PC-9 (cell line): ENCODE data around the gene ITGA3. TPM values are rescaled to one million over a fixed set of nuclear protein-coding genes. Genes with fewer than 3 reads are reported as not detected.

Experiments
- BruUV-seq: library from RNA; stranded (reverse); fragments of 400-500 nt; replicated peaks from 2 replicates; lab custom pipeline; 2021; lab: Mats Ljungman, UMichigan
- CTCF ChIA-PET: fragments of 300-600 bp; sonication (Branson Sonifier 250); formaldehyde crosslinking; loops from one replicate; lab custom pipeline; 2022; ENCODE audit warnings: antibody characterized with exemption; lab: Charles Lee
- POLR2A ChIA-PET: fragments of 300-600 bp; sonication (Branson Sonifier 250); formaldehyde crosslinking; loops from one replicate; lab custom pipeline; 2022; ENCODE audit warnings: antibody characterized with exemption; ENCODE audit not compliant: unreplicated experiment; lab: Charles Lee
- DNase-seq, 2 experiments: peaks; one replicate each; pipeline versions ENCODE4 v3.0.0 to v3.0.0-alpha.2; 2015 to 2022; ENCODE audit warnings: mixed read lengths in 1 of 2
- H2AFZ ChIP-seq: fragments of 200-600 bp; sonication (generic); 2 replicates; pipeline ENCODE4 v1.8.1; 2017; ENCODE audit warnings: antibody characterized with exemption
- H3F3A ChIP-seq: fragments of 200-600 bp; sonication (generic); 2 replicates; pipeline ENCODE4 v1.8.1; 2017; ENCODE audit warnings: antibody characterized with exemption, mild to moderate bottlenecking, low read depth; ENCODE audit not compliant: insufficient read depth
- H3K27ac ChIP-seq: fragments of 200-600 bp; sonication (generic); 2 replicates; pipeline ENCODE4 v1.6.1; 2016; ENCODE audit warnings: mixed run types
- H3K27me3 ChIP-seq: fragments of 200-600 bp; sonication (generic); 2 replicates; pipeline ENCODE4 v1.6.1; 2016; ENCODE audit warnings: low read depth, mixed run types; ENCODE audit not compliant: insufficient read depth
- H3K36me3 ChIP-seq: fragments of 200-600 bp; sonication (generic); 2 replicates; pipeline ENCODE4 v1.6.1; 2016; ENCODE audit warnings: low read depth, mixed run types
- H3K4me1 ChIP-seq: fragments of 200-600 bp; sonication (generic); replicated peaks from 2 replicates; pipeline ENCODE4 v1.6.1; 2016; ENCODE audit warnings: mixed run types; ENCODE audit not compliant: insufficient read depth
- H3K4me2 ChIP-seq: fragments of 200-600 bp; sonication (generic); 2 replicates; pipeline ENCODE4 v1.6.1; 2017; ENCODE audit warnings: mixed run types
- H3K4me3 ChIP-seq: fragments of 200-600 bp; sonication (generic); 2 replicates; pipeline ENCODE4 v1.6.1; 2016; ENCODE audit warnings: mixed run types
- H3K79me2 ChIP-seq: fragments of 200-600 bp; sonication (generic); 2 replicates; pipeline ENCODE4 v1.6.1; 2017; ENCODE audit warnings: low read depth, mixed run types
- H3K9me2 ChIP-seq: fragments of 200-600 bp; sonication (generic); 2 replicates; pipeline ENCODE4 v1.8.1; 2017; ENCODE audit warnings: mild to moderate bottlenecking; ENCODE audit not compliant: insufficient read depth
- H3K9me3 ChIP-seq: fragments of 200-600 bp; sonication (generic); 2 replicates; pipeline ENCODE4 v1.8.1; 2016; ENCODE audit warnings: low read depth; ENCODE audit not compliant: insufficient read depth
- H4K20me1 ChIP-seq: fragments of 200-600 bp; sonication (generic); 2 replicates; pipeline ENCODE4 v1.8.1; 2017; ENCODE audit not compliant: insufficient read depth
- CTCF ChIP-seq: fragments of 200-600 bp; sonication (generic); conservative IDR thresholded peaks from 2 replicates; pipeline ENCODE4 v1.6.1; 2017; ENCODE audit warnings: mixed run types, antibody characterized with exemption, mild to moderate bottlenecking, moderate library complexity
- EZH2 ChIP-seq: fragments of 200-600 bp; sonication (generic); IDR thresholded peaks from 2 replicates; pipeline ENCODE4 v1.8.0; 2017; ENCODE audit warnings: antibody characterized with exemption, low read depth
- intact Hi-C: fragments of 100-400 bp; cut with micrococcal nuclease; formaldehyde crosslinking; loops from one replicate; pipeline ENCODE4 v1.10.0; 2022; ENCODE audit not compliant: unreplicated experiment
- total RNA-seq: library from RNA; stranded (reverse); gene quantifications from 2 replicates; pipeline ENCODE4 v1.2.3, GENCODE V29; 2021

The ITGA3 gene
- total RNA-seq, 1 experiment from 2014 or later: 291 TPM

- peaks cover 3% of the 10 kb centered on the region; the same call in 1 of the 2 replicates for H3K36me3 ChIP-seq
- H3K79me2 ChIP-seq: peaks cover 6% of the 10 kb centered on the region; the same call in 1 of the 2 replicates
- peaks cover 18% of the 10 kb centered on the region for H3K4me1 ChIP-seq
- no peaks in the 10 kb centered on the region for H3K9me2 ChIP-seq
- no TSS peak for BruUV-seq
- intact Hi-C loops: loop anchor here (1.0 to 10.0 kb wide), 6 partner anchors 40 to 380 kb away; partner anchors contain the start of gene RSAD1
- H4K20me1 ChIP-seq: peaks cover 14% of the 10 kb centered on the region
- no peaks in the 10 kb centered on the region for H3K9me3 ChIP-seq
- ChIA-PET POLR2A (no interaction called here), CTCF (interaction anchor here (0.7 to 1.6 kb wide), 6 partner anchors 13 to 203 kb away, joined by 3 to 22 read pairs (median 6); partner anchors contain the start of gene ITGA3)
- DNase-seq: peak; percentile 92 to 97
- TF ChIP-seq EZH2 (no peak), CTCF (no peak)
- peaks cover 55% of the 10 kb centered on the region for H3F3A ChIP-seq
- H3K4me3 ChIP-seq: peak within 1 kb of the TSS; percentile 88
- no peaks in the 10 kb centered on the region for H3K27me3 ChIP-seq
- peak within 1 kb of the TSS; percentile 12; the same call in 1 of the 2 replicates for H3K27ac ChIP-seq
- H2AFZ ChIP-seq: peak within 1 kb of the TSS; percentile 95
- peak within 1 kb of the TSS; percentile 94 for H3K4me2 ChIP-seq
Measured at GRCh38 chr17:50094753-50095619, 39.1 kb downstream of the ITGA3 start, which contains the start of gene PDK2. Gene PDK2, plus strand, starts transcription at chr17:50095351. Its CDS starts 85 bp downstream, at chr17:50095436.

- peaks cover 7% of the 10 kb centered on the region for H4K20me1 ChIP-seq
- H3F3A ChIP-seq: peaks cover 55% of the 10 kb centered on the region
- TF ChIP-seq EZH2: no peak
- TF ChIP-seq CTCF: no peak
- H3K4me1 ChIP-seq: peaks cover 24% of the 10 kb centered on the region
- no peaks in the 10 kb centered on the region for H3K9me2 ChIP-seq
- peak overlapping the region; percentile 95 for H2AFZ ChIP-seq
- BruUV-seq: no TSS peak
- peak overlapping the region; percentile 88 for H3K4me3 ChIP-seq
- H3K27ac ChIP-seq: no peak overlapping the region
- H3K27me3 ChIP-seq: no peaks in the 10 kb centered on the region
- no peaks in the 10 kb centered on the region for H3K36me3 ChIP-seq
- CTCF ChIA-PET: no interaction called here
- intact Hi-C loops: loop anchor here (2.0 to 10.0 kb wide), 4 partner anchors 41 to 379 kb away; partner anchors contain the start of gene RSAD1
- POLR2A ChIA-PET: no interaction called here
- peak overlapping the region; percentile 94 for H3K4me2 ChIP-seq
- H3K79me2 ChIP-seq: peaks cover 6% of the 10 kb centered on the region; the same call in 1 of the 2 replicates
- no peaks in the 10 kb centered on the region for H3K9me3 ChIP-seq
- no peak for DNase-seq
Measured at GRCh38 chr17:50095626-50096037, 39.7 kb downstream of the ITGA3 start.

DNA sequence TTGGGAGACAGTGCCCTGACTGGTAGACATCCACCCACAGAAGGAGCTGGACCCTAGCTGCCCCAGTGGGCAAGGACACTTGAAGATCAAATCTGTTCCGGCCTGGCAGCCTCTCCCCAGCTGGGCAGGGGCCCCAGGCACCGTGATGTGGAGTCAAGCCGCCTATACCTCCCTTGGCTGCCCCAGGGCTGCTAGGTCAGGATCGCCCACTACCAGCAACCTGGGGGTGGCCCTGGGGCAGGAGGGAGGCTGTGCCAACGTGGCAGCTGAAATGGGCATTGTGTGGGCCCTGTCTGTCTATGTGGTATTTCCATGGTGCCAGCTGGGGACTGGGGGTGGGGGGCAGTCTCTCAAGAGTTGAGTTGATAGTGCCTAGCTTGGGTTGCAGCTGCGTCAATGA is 40.2 kb downstream of the ITGA3 start:
- 0 out of 2 replicates have a peak, but pooled peaks cover 4% of the 10 kb centered on the region for H4K20me1 ChIP-seq
- H3K9me2 ChIP-seq: no peaks in the 10 kb centered on the region
- H3K36me3 ChIP-seq: no peaks in the 10 kb centered on the region
- H3K79me2 ChIP-seq: peaks cover 6% of the 10 kb centered on the region; the same call in 1 of the 2 replicates
- ChIA-PET CTCF (no interaction called here), POLR2A (no interaction called here)
- H2AFZ ChIP-seq: no peak overlapping the region
- H3K4me3 ChIP-seq: peak overlapping the region; percentile 88; the same call in 1 of the 2 replicates
- no peak overlapping the region for H3K27ac ChIP-seq
- no peaks in the 10 kb centered on the region for H3K9me3 ChIP-seq
- H3F3A ChIP-seq: peaks cover 55% of the 10 kb centered on the region
- TF ChIP-seq CTCF (no peak), EZH2 (no peak)
- peaks cover 29% of the 10 kb centered on the region for H3K4me1 ChIP-seq
- H3K27me3 ChIP-seq: no peaks in the 10 kb centered on the region
- BruUV-seq: no TSS peak
- intact Hi-C loops: loop anchor here (10.0 kb wide), 1 partner anchor 379 kb away; the partner anchor contains the start of gene RSAD1
- peak overlapping the region; percentile 94 for H3K4me2 ChIP-seq
- no peak for DNase-seq
